ENCODE measurements around the gene CATSPERZ.
"Not testable (repeated sequence)": the region's sequence is repeated elsewhere in the genome, so short reads cannot be mapped to it uniquely, and the experiment has no call there.

The CATSPERZ gene

GRCh38 chr11:64318766-64319761 is 18.9 kb downstream of the CATSPERZ start:
- in situ Hi-C loops (cut with MboI; ENCODE audit: low sequenced_read_pairs): no loop called here

DNA sequence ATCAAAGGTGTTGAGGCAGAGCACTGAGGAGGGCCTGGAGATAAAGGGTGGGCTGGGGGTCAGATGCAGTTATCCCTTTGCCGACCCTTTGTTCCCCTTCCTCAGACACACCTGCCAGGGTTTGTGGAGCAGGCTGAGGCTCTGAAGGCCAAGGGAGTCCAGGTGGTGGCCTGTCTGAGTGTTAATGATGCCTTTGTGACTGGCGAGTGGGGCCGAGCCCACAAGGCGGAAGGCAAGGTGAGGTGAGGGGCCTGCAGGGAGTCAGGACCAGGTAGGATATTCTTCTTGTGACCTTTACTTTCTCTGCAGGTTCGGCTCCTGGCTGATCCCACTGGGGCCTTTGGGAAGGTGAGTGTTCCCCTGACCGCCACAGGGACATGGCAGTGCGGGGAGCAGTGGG is 20.4 kb downstream of the CATSPERZ start:
- in situ Hi-C loops (cut with MboI; ENCODE audit: low sequenced_read_pairs): no loop called here

- in situ Hi-C loops (cut with MboI; ENCODE audit: low sequenced_read_pairs): no loop called here
Observed at GRCh38 chr11:64321026-64321425, 20.9 kb downstream of the CATSPERZ start.

DNA sequence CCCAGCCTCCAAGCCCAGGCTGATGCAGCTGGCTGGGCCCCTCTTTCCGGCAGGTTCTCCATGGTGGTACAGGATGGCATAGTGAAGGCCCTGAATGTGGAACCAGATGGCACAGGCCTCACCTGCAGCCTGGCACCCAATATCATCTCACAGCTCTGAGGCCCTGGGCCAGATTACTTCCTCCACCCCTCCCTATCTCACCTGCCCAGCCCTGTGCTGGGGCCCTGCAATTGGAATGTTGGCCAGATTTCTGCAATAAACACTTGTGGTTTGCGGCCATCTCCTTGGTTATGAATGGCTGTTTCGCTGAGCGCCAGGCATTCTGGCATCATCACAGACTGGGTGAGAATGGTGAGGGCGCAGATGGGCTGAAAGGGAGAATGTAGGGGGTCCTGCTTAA is 21.4 kb downstream of the CATSPERZ start:
- in situ Hi-C loops (cut with MboI; ENCODE audit: low sequenced_read_pairs): no loop called here

- in situ Hi-C loops (cut with MboI; ENCODE audit: low sequenced_read_pairs): no loop called here
Observed at GRCh38 chr11:64322925-64323260, 22.7 kb downstream of the CATSPERZ start.

DNA sequence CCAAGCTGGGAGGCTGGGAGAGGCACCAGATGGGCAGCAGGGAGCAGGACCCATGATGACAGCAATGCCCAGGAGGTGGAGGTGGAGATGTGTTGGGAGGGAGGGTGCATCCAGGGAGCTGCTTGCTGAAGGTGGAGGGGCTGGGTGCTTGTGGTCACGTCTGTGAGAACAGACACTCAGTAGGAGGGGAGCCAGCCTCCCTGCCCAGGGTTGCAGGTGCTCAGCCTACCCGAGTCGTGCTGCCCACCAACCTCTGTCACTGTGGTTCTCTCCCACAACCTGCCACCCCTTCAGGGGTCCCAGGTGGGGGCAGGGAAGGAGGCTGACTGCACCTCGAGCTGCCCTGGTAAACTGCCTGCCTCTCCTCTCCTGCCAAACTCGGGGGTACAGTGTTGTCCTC is 23.2 kb downstream of the CATSPERZ start:
- in situ Hi-C loops (cut with MboI; ENCODE audit: low sequenced_read_pairs): no loop called here

DNA sequence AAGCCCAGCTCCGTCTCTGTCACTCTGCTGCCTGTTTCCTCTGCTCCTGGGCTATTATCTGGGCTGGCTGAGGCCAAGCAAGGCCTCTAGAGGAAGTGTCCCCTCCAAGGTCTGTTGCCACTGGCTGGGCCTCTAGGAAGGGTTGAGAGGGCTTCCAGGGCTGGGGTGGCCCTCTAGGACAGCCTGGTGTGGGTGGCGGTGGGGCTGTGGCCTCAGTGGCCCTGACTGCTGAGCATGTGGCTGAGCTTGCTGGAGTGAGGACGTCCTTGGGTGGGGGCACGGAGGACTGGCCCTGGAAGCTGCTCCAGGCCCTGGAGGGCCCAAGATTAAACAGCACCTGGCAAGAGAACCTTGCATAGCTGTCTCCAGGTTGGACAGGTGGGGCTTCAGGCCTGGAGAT is 23.8 kb downstream of the CATSPERZ start:
- in situ Hi-C loops (cut with MboI; ENCODE audit: low sequenced_read_pairs): not testable (repeated sequence)

DNA sequence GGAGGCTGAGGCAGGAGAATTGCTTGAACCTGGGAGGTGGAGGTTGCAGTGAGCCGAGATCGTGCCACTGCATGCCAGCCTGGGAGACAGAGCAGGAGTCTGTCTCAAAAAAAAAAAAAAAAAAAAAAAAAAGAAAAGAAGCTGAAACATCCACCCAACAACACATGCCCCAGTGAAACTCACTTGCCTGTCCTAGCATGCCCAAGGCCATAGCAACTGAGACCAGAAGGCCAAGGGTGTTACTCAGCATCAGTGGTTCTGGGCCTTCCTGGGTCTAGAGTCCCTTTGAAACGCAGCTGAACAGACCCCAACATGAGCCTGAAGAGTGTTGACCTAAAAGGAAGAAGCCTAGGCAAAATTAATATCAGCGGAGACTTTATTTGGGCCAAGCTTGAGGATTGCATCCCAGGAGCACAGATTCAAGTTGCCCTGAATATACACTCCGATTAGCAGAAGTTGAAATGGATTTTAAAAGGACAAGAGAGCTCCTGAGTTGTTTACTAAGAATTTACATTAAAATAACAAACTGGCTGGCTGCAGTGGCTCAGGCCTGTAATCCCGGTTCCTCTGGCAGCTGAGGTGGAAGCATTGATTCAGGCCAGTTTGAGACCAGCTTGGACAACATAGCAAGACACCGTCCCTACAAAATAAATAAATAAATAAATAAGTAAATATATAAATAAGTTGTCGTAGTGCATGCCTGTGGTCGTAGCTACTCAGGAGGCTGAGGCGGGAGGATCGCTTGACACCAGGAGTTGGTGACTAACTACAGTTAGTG is 24.7 kb downstream of the CATSPERZ start:
- in situ Hi-C loops (cut with MboI; ENCODE audit: low sequenced_read_pairs): no loop called here

GRCh38 chr11:64327375-64327774 is 27.2 kb downstream of the CATSPERZ start:
- in situ Hi-C loops (cut with MboI; ENCODE audit: low sequenced_read_pairs): no loop called here

GRCh38 chr11:64327993-64328392 is 27.8 kb downstream of the CATSPERZ start:
- in situ Hi-C loops (cut with MboI; ENCODE audit: low sequenced_read_pairs): no loop called here

DNA sequence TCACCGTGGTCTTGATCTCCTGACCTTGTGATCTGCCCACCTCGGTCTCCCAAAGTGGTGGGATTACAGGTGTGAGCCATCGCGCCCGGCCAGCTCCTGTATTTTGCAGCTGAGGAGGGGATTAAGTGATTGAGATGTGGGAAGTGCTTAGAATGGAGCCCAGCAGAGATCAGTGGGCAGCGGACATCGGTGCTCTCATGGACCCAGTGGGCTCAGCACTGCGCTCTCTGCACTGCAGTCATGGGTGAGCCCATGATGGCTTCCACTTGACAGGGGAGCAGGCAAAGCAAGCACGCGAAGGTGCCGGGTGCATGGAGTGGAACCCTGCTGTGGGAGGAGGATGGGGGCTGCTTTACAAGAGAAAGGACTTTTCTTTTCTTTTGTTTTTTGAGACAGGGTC is 30.7 kb downstream of the CATSPERZ start:
- in situ Hi-C loops (cut with MboI; ENCODE audit: low sequenced_read_pairs): no loop called here

DNA sequence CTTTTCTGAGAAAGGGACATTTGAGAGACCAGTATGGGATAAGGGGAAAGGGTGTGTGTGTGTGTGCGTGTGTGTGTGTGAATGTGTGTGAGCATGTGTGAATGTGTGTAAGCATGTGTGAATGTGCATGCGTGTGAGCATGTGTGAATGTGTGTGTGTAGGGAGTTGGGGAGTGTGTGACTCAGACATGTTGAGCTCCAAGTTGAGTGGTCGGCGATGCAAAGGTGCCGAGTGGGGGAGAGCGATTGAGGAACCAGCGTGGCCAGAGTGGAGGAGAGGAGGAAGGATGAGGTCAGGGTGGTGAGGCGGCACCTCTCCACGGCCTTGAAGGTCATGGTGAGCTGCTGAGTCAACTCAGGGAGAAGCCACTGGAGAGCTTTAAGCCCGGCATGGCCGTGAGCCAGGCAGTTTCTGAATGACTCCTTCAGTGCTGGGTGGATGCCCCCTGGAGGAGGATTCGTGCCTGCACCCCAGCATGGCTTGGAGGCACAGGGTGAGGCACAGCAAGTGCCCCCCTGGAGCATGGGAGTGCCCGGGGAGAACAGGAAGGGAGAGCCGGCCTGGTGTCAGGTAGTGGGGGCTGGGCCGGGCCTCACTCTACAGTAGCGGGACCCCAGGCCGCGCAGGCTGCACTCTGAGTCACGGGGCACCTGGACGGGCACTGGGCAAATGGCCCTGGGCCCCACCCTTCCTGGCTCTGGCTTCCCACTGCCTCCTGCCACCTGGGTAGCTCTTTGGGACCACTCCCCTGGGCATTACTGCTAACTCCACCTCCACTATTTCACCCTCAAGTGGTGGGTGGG is 31.6 kb downstream of the CATSPERZ start:
- in situ Hi-C loops (cut with MboI; ENCODE audit: low sequenced_read_pairs): no loop called here

- in situ Hi-C loops (cut with MboI; ENCODE audit: low sequenced_read_pairs): no loop called here
Observed at GRCh38 chr11:64333556-64333955, 33.4 kb downstream of the CATSPERZ start.

GRCh38 chr11:64334764-64335735 is 34.9 kb downstream of the CATSPERZ start:
- in situ Hi-C loops (cut with MboI; ENCODE audit: low sequenced_read_pairs): no loop called here

DNA sequence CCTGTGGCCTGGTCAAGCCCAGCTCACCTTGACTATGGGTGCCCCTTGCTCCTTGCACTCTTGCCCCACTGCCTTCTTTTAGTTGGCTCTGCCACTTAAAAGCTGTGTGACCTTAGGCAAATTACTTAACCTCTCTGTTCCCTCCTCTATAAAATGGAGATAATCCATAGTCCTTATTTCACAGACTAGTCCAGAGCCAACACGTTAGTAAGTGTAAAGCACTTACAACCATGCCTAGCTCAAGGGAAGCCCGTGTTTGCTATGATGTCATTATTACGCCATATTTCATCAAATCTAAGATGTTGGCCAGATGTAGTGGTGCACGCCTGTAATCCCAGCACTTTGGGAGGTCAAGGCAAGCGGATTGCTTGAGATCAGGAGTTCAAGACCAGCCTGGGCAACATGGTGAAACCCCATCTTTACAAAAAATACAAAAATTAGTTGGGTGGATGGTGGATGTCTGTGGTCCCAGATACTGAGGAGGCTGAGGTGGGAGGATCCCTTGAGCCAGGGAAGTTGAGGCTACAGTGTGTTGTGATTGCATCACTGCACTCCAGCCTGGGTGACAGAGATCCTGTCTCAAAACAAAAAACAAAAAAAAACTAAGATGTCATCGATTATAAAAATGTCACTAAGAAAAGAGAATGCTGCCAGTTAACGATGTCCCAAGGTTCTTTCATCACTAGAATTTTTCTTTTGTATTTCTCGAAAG is 37.5 kb downstream of the CATSPERZ start:
- in situ Hi-C loops (cut with MboI; ENCODE audit: low sequenced_read_pairs): no loop called here

DNA sequence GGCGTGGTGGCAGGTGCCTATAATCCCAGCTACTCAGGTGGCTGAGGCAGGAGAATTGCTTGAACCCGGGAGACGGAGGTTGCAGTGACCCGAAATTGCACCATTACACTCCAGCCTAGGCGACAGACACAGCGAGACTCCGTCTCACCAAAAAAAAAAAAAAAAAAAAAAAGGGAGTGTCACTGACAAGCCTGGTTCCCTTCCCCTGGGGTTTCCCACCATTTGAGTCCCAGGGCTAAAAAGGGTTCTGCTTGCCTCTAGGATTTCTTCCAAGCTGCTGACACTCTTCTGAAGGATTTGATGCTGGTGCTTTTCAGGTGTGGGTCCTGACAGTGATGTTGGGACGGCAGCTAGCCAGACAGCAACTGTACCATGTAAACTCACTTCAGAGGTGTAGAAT is 38.6 kb downstream of the CATSPERZ start:
- in situ Hi-C loops (cut with MboI; ENCODE audit: low sequenced_read_pairs): no loop called here

- in situ Hi-C loops (cut with MboI; ENCODE audit: low sequenced_read_pairs): no loop called here
Observed at GRCh38 chr11:64339286-64339685, 39.1 kb downstream of the CATSPERZ start.

DNA sequence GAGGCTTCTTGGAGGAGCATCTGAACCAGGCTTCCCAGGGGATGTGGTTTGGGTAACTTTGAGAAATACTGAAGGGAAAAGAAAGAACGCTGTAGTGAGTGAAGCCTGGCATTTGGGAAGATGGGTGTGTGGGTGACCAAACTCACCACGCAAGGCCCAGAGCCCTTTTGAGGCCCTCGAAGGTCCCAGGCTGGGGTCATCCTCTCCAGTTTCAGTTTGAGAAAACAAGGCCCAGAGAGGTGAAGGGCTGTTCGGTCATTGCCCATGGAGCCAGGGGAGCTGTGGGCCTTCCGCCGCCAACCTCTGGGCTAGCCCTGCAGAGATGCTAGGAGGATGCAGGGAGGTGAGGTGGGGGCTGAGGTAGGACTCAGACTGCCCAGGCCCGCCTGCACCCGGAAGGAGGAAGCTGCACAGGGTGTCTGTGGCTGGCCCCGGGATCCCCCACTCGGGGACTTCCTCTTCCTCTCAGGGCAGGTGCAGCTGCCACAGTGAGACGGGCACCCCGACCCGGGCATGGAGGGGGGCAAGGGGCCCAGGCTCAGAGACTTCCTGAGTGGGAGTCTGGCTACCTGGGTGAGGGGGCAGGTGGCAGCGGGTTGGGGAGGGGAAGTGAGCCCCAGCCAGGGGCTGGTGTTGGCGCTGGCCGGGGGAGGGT is 39.7 kb downstream of the CATSPERZ start, which contains the start of gene CCDC88B:
TSS of gene CCDC88B (plus strand) at position 451 of the 655 bp plus-strand sequence. CDS start at position 514, 63 bp downstream.
- in situ Hi-C loops (cut with MboI; ENCODE audit: low sequenced_read_pairs): no loop called here
